ENCODE results near the gene TCF25. TPM values are rescaled to one million over a fixed set of nuclear protein-coding genes. Genes with fewer than 3 reads are reported as not detected.

The TCF25 gene
- total and polyA plus RNA-seq, 2 experiments from 2014 or later = 95.4 to 143 TPM

GRCh38 chr16:89899879-89900481 lies 26.6 kb downstream of the TCF25 start:
- no peak overlapping the region; the same call in 1 of the 2 replicates for H3K27ac Mint-ChIP-seq

More at GRCh38 chr16:89899879-89900481, 26.6 kb downstream of the TCF25 start:
- Histone ChIP-seq H3K4me1 (ENCODE audit: insufficient read depth) (no peaks in the 10 kb centered on the region), H3K27ac (ENCODE audit: low read depth) (no peak overlapping the region), H3K36me3 (ENCODE audit: insufficient read depth) (peaks cover 10% of the 10 kb centered on the region; the same call in 1 of the 2 replicates), H2AFZ (no peak overlapping the region), H3K9me2 (ENCODE audit: insufficient read depth) (no peaks in the 10 kb centered on the region), H3K79me2 (replicated peaks; ENCODE audit: insufficient read depth) (no peaks in the 10 kb centered on the region), H3F3A (replicated peaks; ENCODE audit: low read depth) (0 out of 2 replicates have a peak, but pooled peaks cover 7% of the 10 kb centered on the region), H4K20me1 (replicated peaks; ENCODE audit: insufficient read depth) (no peaks in the 10 kb centered on the region; the same call in 1 of the 2 replicates), H3K27me3 (ENCODE audit: insufficient read depth) (no peaks in the 10 kb centered on the region), H3K4me2 (no peak overlapping the region), H3K4me3 (no peak overlapping the region)
- H3K27me3 Mint-ChIP-seq (ENCODE audit: insufficient read depth, low read depth, poor library complexity) = peaks cover 4% of the 10 kb centered on the region
- H3K4me1 Mint-ChIP-seq = no peaks in the 10 kb centered on the region
- no peak overlapping the region for H3K4me3 Mint-ChIP-seq
- TF ChIP-seq, protein P1, sequence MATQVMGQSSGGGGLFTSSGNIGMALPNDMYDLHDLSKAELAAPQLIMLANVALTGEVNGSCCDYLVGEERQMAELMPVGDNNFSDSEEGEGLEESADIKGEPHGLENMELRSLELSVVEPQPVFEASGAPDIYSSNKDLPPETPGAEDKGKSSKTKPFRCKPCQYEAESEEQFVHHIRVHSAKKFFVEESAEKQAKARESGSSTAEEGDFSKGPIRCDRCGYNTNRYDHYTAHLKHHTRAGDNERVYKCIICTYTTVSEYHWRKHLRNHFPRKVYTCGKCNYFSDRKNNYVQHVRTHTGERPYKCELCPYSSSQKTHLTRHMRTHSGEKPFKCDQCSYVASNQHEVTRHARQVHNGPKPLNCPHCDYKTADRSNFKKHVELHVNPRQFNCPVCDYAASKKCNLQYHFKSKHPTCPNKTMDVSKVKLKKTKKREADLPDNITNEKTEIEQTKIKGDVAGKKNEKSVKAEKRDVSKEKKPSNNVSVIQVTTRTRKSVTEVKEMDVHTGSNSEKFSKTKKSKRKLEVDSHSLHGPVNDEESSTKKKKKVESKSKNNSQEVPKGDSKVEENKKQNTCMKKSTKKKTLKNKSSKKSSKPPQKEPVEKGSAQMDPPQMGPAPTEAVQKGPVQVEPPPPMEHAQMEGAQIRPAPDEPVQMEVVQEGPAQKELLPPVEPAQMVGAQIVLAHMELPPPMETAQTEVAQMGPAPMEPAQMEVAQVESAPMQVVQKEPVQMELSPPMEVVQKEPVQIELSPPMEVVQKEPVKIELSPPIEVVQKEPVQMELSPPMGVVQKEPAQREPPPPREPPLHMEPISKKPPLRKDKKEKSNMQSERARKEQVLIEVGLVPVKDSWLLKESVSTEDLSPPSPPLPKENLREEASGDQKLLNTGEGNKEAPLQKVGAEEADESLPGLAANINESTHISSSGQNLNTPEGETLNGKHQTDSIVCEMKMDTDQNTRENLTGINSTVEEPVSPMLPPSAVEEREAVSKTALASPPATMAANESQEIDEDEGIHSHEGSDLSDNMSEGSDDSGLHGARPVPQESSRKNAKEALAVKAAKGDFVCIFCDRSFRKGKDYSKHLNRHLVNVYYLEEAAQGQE (IDR thresholded peaks at IDR 0.05; ENCODE audit: unreplicated experiment) = no peak
- TF ChIP-seq, protein P2, sequence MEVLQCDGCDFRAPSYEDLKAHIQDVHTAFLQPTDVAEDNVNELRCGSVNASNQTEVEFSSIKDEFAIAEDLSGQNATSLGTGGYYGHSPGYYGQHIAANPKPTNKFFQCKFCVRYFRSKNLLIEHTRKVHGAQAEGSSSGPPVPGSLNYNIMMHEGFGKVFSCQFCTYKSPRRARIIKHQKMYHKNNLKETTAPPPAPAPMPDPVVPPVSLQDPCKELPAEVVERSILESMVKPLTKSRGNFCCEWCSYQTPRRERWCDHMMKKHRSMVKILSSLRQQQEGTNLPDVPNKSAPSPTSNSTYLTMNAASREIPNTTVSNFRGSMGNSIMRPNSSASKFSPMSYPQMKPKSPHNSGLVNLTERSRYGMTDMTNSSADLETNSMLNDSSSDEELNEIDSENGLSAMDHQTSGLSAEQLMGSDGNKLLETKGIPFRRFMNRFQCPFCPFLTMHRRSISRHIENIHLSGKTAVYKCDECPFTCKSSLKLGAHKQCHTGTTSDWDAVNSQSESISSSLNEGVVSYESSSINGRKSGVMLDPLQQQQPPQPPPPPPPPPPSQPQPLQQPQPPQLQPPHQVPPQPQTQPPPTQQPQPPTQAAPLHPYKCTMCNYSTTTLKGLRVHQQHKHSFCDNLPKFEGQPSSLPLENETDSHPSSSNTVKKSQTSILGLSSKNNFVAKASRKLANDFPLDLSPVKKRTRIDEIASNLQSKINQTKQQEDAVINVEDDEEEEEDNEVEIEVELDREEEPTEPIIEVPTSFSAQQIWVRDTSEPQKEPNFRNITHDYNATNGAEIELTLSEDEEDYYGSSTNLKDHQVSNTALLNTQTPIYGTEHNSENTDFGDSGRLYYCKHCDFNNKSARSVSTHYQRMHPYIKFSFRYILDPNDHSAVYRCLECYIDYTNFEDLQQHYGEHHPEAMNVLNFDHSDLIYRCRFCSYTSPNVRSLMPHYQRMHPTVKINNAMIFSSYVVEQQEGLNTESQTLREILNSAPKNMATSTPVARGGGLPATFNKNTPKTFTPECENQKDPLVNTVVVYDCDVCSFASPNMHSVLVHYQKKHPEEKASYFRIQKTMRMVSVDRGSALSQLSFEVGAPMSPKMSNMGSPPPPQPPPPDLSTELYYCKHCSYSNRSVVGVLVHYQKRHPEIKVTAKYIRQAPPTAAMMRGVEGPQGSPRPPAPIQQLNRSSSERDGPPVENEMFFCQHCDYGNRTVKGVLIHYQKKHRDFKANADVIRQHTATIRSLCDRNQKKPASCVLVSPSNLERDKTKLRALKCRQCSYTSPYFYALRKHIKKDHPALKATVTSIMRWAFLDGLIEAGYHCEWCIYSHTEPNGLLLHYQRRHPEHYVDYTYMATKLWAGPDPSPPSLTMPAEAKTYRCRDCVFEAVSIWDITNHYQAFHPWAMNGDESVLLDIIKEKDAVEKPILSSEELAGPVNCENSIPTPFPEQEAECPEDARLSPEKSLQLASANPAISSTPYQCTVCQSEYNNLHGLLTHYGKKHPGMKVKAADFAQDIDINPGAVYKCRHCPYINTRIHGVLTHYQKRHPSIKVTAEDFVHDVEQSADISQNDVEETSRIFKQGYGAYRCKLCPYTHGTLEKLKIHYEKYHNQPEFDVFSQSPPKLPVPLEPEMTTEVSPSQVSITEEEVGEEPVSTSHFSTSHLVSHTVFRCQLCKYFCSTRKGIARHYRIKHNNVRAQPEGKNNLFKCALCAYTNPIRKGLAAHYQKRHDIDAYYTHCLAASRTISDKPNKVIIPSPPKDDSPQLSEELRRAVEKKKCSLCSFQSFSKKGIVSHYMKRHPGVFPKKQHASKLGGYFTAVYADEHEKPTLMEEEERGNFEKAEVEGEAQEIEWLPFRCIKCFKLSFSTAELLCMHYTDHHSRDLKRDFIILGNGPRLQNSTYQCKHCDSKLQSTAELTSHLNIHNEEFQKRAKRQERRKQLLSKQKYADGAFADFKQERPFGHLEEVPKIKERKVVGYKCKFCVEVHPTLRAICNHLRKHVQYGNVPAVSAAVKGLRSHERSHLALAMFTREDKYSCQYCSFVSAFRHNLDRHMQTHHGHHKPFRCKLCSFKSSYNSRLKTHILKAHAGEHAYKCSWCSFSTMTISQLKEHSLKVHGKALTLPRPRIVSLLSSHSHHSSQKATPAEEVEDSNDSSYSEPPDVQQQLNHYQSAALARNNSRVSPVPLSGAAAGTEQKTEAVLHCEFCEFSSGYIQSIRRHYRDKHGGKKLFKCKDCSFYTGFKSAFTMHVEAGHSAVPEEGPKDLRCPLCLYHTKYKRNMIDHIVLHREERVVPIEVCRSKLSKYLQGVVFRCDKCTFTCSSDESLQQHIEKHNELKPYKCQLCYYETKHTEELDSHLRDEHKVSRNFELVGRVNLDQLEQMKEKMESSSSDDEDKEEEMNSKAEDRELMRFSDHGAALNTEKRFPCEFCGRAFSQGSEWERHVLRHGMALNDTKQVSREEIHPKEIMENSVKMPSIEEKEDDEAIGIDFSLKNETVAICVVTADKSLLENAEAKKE (CRISPR knock-in tag; IDR thresholded peaks at IDR 0.05) = no peak
- TF ChIP-seq, protein P3, sequence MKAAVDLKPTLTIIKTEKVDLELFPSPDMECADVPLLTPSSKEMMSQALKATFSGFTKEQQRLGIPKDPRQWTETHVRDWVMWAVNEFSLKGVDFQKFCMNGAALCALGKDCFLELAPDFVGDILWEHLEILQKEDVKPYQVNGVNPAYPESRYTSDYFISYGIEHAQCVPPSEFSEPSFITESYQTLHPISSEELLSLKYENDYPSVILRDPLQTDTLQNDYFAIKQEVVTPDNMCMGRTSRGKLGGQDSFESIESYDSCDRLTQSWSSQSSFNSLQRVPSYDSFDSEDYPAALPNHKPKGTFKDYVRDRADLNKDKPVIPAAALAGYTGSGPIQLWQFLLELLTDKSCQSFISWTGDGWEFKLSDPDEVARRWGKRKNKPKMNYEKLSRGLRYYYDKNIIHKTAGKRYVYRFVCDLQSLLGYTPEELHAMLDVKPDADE (IDR thresholded peaks at IDR 0.05) = no peak
- TF ChIP-seq JUNB (IDR thresholded peaks at IDR 0.05; ENCODE audit: unreplicated experiment) (no peak), EZH2phosphoT487 (IDR thresholded peaks at IDR 0.05; ENCODE audit: unreplicated experiment) (no peak), STAT1 (IDR thresholded peaks at IDR 0.05; ENCODE audit: unreplicated experiment) (no peak), ZNF331 (CRISPR knock-in tag; IDR thresholded peaks at IDR 0.05; ENCODE audit: low read depth) (no peak), ZNF114 (CRISPR knock-in tag; IDR thresholded peaks at IDR 0.05) (no peak), NANOG (IDR thresholded peaks at IDR 0.05; ENCODE audit: borderline replicate concordance) (no peak), EZH2 (IDR thresholded peaks at IDR 0.05; ENCODE audit: low read depth, unreplicated experiment) (no peak), POLR2AphosphoS5 (IDR thresholded peaks at IDR 0.05; ENCODE audit: low read depth) (no peak), CREB1 (CRISPR knock-in tag; IDR thresholded peaks at IDR 0.05; ENCODE audit: low read depth) (no peak)
- TF ChIP-seq, protein P4, sequence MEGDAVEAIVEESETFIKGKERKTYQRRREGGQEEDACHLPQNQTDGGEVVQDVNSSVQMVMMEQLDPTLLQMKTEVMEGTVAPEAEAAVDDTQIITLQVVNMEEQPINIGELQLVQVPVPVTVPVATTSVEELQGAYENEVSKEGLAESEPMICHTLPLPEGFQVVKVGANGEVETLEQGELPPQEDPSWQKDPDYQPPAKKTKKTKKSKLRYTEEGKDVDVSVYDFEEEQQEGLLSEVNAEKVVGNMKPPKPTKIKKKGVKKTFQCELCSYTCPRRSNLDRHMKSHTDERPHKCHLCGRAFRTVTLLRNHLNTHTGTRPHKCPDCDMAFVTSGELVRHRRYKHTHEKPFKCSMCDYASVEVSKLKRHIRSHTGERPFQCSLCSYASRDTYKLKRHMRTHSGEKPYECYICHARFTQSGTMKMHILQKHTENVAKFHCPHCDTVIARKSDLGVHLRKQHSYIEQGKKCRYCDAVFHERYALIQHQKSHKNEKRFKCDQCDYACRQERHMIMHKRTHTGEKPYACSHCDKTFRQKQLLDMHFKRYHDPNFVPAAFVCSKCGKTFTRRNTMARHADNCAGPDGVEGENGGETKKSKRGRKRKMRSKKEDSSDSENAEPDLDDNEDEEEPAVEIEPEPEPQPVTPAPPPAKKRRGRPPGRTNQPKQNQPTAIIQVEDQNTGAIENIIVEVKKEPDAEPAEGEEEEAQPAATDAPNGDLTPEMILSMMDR (conservative IDR thresholded peaks at IDR 0.05; ENCODE audit: low read depth in 2 of 2) = no peak
- H3K9me3 Mint-ChIP-seq = no peaks in the 10 kb centered on the region
- H3K36me3 Mint-ChIP-seq (ENCODE audit: low read depth) = peaks cover 44% of the 10 kb centered on the region
- no peak for DNase-seq (ENCODE audit: low spot score)
- ATAC-seq = no peak

Data from GM23338 (cell line).